KMS-11 (cell line): ENCODE measurements around the gene MAPK4.

Experiments used
- H2AFZ ChIP-seq: fragments of 200-600 bp; sonication (generic); 2 replicates; pipeline ENCODE4 v1.6.1; 2016; ENCODE audit warnings: antibody characterized with exemption, mixed run types, low read depth
- H3K27ac ChIP-seq: fragments of 200-600 bp; sonication (generic); 2 replicates; pipeline ENCODE4 v1.6.1; 2016; ENCODE audit warnings: mild to moderate bottlenecking, mixed run types
- H3K27me3 ChIP-seq: fragments of 200-600 bp; sonication (generic); 2 replicates; pipeline ENCODE4 v1.6.1; 2017; ENCODE audit warnings: mild to moderate bottlenecking, low read depth, mixed run types, moderate library complexity; ENCODE audit not compliant: insufficient read depth
- H3K36me3 ChIP-seq: fragments of 200-600 bp; sonication (generic); 2 replicates; pipeline ENCODE4 v1.6.1; 2017; ENCODE audit warnings: mild to moderate bottlenecking, mixed run types; ENCODE audit not compliant: insufficient read depth
- H3K4me1 ChIP-seq: fragments of 200-600 bp; sonication (generic); 2 replicates; pipeline ENCODE4 v1.6.1; 2016; ENCODE audit warnings: mild to moderate bottlenecking, low read depth, mixed run types; ENCODE audit not compliant: poor library complexity, severe bottlenecking
- H3K4me2 ChIP-seq: fragments of 200-600 bp; sonication (generic); 2 replicates; pipeline ENCODE4 v1.7.0; 2016; ENCODE audit warnings: mild to moderate bottlenecking, mixed run types
- H3K4me3 ChIP-seq: fragments of 200-600 bp; sonication (generic); IDR thresholded peaks from 2 replicates; pipeline ENCODE4 v1.6.1; 2017; ENCODE audit warnings: low read depth, low read length, mixed read lengths; ENCODE audit not compliant: insufficient read depth
- H3K79me2 ChIP-seq: fragments of 200-600 bp; sonication (generic); 2 replicates; pipeline ENCODE4 v1.6.1; 2016; ENCODE audit warnings: low read depth, mixed run types; ENCODE audit not compliant: insufficient read depth
- H3K9ac ChIP-seq: fragments of 200-600 bp; sonication (generic); 2 replicates; pipeline ENCODE4 v1.6.1; 2016; ENCODE audit warnings: mild to moderate bottlenecking, mixed run types
- H4K20me1 ChIP-seq: fragments of 200-600 bp; sonication (generic); 2 replicates; pipeline ENCODE4 v1.6.1; 2016; ENCODE audit warnings: mild to moderate bottlenecking, mixed run types; ENCODE audit not compliant: insufficient read depth
- CTCF ChIP-seq: fragments of 200-600 bp; sonication (generic); conservative IDR thresholded peaks from 2 replicates; pipeline ENCODE4 v1.6.1; 2017; ENCODE audit warnings: low read depth, mild to moderate bottlenecking, antibody characterized with exemption, low read length, moderate library complexity, mixed read lengths

MAPK4 gene

GRCh38 chr18:50686409-50686808 is 126.5 kb downstream of the MAPK4 start:
- no peak overlapping the region for H3K9ac ChIP-seq
- no peaks in the 10 kb centered on the region for H3K4me1 ChIP-seq
- no peak overlapping the region for H3K4me2 ChIP-seq
- H3K79me2 ChIP-seq, result no peaks in the 10 kb centered on the region
- H3K27ac ChIP-seq, result no peak overlapping the region
- H3K36me3 ChIP-seq, result no peaks in the 10 kb centered on the region
- H3K4me3 ChIP-seq, result no peak overlapping the region
- no peak for TF ChIP-seq CTCF
- H2AFZ ChIP-seq, result no peak overlapping the region
- no peaks in the 10 kb centered on the region for H4K20me1 ChIP-seq
- H3K27me3 ChIP-seq, result no peaks in the 10 kb centered on the region

- H3K27me3 ChIP-seq, result no peaks in the 10 kb centered on the region
- H2AFZ ChIP-seq, result no peak overlapping the region
- no peaks in the 10 kb centered on the region for H3K79me2 ChIP-seq
- H3K36me3 ChIP-seq, result no peaks in the 10 kb centered on the region
- no peaks in the 10 kb centered on the region for H3K4me1 ChIP-seq
- no peak overlapping the region for H3K9ac ChIP-seq
- H3K4me3 ChIP-seq, result no peak overlapping the region
- no peak for TF ChIP-seq CTCF
- no peak overlapping the region for H3K27ac ChIP-seq
- H4K20me1 ChIP-seq, result no peaks in the 10 kb centered on the region
- H3K4me2 ChIP-seq, result no peak overlapping the region
Observed at GRCh38 chr18:50687491-50687890, 127.6 kb downstream of the MAPK4 start.

GRCh38 chr18:50689578-50689977 is 129.7 kb downstream of the MAPK4 start:
- Histone ChIP-seq H3K79me2 (no peaks in the 10 kb centered on the region), H3K9ac (no peak overlapping the region), H3K4me2 (no peak overlapping the region), H3K27me3 (no peaks in the 10 kb centered on the region), H3K27ac (no peak overlapping the region), H3K4me3 (no peak overlapping the region), H2AFZ (no peak overlapping the region), H3K36me3 (no peaks in the 10 kb centered on the region), H4K20me1 (no peaks in the 10 kb centered on the region), H3K4me1 (no peaks in the 10 kb centered on the region)
- TF ChIP-seq CTCF, result no peak

GRCh38 chr18:50694147-50694546 is 134.3 kb downstream of the MAPK4 start:
- peaks cover 36% of the 10 kb centered on the region for H3K4me1 ChIP-seq
- H4K20me1 ChIP-seq, result no peaks in the 10 kb centered on the region
- no peak overlapping the region for H3K4me3 ChIP-seq
- TF ChIP-seq CTCF, result no peak
- H3K27me3 ChIP-seq, result no peaks in the 10 kb centered on the region
- H2AFZ ChIP-seq, result no peak overlapping the region
- no peak overlapping the region for H3K9ac ChIP-seq
- H3K36me3 ChIP-seq, result no peaks in the 10 kb centered on the region
- no peaks in the 10 kb centered on the region for H3K79me2 ChIP-seq
- no peak overlapping the region for H3K4me2 ChIP-seq
- H3K27ac ChIP-seq, result no peak overlapping the region
